GM19023 (cell line): Measurements from ENCODE around the gene GRXCR2.
"Not testable (repeated sequence)": the region's sequence is repeated elsewhere in the genome, so short reads cannot be mapped to it uniquely, and the experiment has no call there.

ENCODE experiments used
- ATAC-seq: cut with Tn5 transposase; IDR thresholded peaks from one replicate; pipeline ENCODE4 v1.9.1; 2021; ENCODE audit warnings: mild to moderate bottlenecking, moderate library complexity; ENCODE audit not compliant: unreplicated experiment

GRXCR2 gene

DNA sequence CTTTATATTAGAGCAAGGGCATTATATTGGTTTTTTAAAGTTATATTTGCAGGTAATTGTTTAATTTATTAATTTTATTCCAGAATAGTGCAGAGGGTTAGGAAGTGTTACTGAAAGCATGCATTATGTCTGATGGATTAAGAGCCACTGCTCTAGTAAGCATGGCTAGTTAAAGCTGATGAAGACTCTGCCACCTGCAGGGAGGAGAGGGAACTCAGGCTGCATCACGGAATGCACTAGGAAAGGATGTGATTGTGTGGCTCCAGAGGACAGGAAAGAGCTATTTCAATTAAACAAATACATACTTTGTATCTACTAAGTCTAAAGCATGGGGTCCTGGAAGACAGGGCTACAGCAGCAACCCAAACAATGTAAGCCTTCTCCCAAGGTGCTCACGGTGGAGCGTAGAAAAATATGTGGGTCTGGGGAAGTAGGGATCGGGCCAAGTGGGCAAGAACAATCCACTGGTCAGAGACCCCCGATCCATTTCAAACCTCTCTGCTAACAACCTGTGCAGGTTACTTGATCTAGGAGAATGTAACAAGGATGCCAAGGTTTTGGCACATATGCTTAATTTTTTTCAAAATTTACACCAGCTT is 15.3 kb upstream of the GRXCR2 start:
- no peak for ATAC-seq

DNA sequence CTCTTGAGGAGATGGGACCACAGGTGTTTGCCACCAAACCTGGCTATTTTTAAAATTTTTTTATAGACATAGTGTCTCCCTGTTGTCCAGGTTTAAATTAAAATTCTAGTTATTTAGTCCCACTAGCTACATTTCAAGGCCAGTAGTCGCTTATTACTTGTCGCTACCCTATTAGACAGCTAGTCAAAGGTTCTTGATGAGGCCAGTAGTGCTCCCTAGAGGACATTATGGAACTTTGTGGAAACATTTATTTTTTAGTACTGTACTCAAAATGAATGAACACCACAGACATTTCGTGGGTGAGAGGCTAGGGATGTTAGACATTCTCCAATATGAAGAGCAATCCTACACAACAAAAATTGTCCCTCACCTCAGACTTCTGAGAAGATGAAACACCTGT is 14.4 kb upstream of the GRXCR2 start:
- ATAC-seq: no peak

DNA sequence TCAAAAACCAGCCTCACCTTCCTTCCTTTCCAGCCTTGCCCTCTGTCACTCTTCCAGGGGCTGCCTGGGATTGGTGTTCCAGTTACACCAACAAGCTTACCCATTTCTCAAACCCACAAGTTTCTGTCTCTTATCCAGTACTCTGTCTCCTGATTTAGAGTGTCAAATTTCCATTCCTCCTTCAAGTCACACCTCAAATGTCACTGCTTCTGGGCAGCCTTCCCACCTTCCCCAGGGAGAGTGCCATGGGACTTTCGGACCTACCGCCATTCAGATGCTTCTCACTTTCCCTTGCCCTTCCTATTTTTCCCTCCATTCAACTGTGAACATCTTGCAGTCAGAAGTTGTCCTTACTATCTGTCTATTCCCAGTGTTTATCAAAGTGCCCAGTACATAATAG is 2.0 kb upstream of the GRXCR2 start:
- ATAC-seq: no peak

DNA sequence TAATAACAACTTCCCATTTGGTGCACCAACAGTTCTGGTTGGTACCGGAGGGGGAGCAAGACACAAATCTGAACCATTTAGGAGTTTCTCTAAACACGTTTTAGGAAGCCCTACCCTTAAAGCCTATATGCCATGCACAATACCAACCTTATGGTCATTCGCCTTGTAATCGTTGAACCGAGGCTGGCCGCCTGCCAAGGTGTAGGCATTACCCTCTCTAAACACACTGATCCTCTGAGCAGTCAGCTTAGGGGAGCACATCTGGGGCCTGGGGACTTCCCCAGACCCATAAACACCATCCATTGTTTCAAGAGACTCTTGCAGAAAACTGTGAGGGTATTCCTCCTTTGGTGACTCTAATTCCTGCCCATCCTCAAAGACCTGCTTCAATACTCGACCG is 328 bp downstream of the GRXCR2 start:
- ATAC-seq: no peak

DNA sequence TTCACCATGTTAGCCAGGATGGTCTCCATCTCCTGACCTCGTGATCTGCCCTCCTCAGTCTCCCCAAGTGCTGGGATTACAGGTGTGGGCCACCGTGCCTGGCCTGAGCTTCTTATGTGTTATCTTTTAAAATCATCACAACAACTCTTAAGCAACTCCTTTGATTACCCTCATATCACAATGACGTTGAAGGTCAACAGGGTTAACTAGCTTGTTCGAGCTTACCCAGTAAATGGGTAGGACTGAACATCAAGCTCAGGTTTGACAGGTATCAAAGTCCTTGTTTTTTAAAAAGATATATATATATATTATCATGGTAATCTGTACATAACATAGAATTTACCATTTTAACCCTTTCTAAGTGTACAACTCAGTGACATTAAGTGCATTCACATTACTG is 3.1 kb downstream of the GRXCR2 start:
- ATAC-seq: no peak

DNA sequence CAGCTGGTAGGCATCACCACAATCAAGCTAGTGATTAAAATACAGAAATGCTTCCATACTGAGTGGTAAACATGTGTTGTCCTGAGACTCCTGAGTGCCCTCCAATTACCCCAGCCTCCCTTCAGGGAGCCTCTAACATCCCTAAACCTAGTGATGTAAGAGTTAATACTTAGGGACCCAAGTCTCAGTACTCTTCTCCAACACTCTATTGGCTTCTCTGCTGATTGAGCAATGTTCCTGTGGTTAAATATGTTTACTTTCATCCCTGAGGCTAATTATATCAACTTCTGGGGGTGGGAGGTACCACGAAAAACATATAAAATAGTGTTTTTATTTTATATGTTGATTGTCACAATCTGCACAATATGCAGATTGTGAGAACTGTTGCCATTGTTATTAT is 5.0 kb downstream of the GRXCR2 start:
- no peak for ATAC-seq

DNA sequence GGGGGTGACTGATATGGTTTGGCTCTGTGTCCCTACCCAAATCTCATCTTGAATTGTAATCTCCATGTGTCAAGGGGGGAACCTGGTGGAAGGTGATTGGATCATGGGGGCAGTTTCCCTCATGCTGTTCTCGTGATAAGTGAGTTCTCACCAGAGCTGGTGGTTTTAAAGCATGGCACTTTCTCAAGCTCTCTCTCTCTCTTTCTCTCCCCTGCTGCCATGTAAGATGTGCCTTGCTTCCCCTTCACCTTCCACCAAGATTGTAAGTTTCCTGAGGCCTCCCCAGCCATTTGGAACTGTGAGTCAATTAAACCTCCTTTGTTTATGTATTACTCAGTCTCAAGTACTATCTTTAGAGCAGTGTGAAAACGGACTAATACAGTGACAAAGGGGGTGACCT is 8.4 kb downstream of the GRXCR2 start:
- not testable (repeated sequence) for ATAC-seq

DNA sequence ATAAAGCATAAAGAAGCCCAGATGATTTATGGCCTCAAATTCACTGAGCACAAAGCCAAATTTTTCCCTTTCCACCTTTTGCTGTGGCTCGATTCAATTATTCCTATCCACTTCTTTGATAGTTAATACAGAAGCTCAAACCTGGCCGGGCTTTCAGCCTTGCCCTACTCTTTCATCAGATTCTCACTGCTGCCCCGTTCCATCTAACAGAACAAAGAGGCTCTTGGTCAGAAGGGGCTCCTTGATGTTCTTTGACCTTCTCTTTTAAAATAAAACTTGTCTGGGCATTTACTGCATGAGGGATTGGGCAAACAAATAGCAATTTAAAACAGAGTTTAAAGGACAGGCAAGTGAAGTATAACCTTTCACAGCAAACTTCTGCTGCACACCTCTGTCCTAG is 9.8 kb downstream of the GRXCR2 start:
- no peak for ATAC-seq

DNA sequence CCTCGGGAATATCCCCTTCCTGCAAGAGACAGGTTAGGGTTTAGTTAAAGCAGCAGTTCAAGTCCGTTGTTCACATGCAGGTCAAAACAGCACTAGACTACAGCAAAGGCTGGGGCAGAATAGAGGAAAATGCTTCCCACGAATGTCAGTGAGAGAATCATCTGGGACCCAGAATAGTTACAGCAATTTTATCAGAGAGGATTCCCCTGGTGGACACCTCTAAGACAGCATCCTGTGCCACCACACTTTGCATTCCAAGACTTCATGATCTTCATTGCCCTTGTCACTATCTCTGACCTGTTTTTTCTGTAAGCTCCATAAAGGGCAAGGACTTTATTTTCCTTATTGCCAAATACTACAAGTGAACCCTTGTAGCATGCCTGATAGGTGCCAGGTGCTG is 12.9 kb downstream of the GRXCR2 start:
- ATAC-seq: no peak

DNA sequence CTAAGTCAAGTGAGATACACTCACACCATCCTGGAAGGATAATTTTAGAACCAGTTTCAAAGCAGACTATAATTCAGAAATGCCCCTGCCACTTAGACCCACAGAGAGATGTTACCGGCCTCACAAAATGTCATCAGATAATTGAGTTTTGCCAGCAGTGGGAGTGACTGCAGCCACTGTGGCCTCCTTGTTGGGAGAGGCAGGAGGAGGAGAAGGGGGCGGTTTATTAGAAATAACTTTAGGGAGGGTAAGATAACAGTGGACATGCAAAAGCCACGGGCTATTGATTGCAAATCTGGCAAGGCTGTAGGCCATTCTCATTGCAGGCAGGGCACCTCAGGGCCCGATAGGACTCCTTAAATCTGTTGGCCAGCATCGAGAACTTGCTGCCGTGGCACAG is 13.4 kb downstream of the GRXCR2 start:
- ATAC-seq: no peak

DNA sequence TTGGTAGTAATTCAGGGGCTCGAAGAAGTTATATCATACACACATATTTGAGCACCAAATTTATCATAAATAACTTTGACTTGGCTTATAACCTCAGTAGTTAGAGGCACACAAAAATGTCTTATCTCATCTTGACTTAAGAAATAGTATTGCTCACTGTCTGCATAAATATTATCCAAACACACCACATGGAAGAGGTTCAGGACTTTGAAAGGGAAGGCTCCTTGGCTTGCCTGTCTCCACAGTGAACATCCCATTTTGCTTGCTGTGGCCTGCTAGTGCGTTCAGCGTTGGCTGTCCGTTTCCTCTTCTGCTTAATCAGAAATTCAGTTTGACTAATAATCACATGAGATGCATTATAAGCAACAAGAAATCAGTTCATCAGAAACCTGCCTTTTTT is 13.9 kb downstream of the GRXCR2 start:
- no peak for ATAC-seq

DNA sequence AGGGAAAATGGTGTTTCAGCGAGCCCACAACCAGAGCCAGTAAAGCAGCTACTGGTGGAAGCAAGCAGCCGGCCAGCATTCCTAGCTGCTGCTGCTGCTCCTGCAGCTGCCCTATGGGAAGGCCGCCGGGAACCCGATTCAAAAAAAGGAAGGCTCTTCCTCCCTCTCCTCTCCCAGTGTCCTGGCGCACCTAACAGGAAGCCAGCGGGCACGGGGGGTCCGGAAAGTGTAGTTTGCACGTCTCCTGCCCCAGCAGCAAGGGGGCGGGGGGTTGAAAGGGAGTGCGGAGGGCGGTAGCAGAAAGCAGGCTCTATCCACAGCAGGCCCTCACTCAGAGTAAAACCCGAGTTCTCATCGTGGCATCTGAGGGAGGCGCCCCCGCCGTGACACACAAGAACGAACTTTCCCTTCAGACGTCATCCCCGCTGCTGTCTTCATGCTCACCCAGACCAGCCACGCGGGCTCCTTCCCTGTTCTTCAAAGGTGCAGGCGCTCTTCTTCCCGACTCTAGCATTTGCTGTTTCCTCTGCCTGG is 16.5 kb downstream of the GRXCR2 start:
- ATAC-seq: peak; percentile 48

DNA sequence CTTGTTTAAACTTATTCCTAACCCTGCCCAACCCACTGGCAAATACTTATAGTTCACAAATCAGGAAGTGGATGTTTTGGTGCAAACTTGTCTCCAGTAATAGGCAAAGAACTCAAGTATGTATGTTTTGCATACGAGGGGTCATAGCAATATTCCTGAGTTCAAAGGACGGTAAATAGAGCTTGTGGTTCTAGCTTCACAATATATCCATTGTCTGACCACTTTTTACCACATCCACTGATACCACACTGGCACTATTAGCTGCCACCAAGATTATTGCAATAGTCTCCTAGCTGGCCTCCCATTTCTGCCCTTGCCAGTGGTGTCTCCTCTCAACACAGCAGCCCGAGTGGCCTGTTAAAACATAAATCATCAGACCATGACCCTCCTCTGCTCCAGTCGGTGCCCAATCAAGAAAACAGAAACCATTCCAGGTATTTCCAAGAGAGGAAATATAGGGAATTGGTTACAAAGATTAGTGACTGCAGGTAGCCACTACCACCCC is 17.0 kb downstream of the GRXCR2 start:
- ATAC-seq: no peak

DNA sequence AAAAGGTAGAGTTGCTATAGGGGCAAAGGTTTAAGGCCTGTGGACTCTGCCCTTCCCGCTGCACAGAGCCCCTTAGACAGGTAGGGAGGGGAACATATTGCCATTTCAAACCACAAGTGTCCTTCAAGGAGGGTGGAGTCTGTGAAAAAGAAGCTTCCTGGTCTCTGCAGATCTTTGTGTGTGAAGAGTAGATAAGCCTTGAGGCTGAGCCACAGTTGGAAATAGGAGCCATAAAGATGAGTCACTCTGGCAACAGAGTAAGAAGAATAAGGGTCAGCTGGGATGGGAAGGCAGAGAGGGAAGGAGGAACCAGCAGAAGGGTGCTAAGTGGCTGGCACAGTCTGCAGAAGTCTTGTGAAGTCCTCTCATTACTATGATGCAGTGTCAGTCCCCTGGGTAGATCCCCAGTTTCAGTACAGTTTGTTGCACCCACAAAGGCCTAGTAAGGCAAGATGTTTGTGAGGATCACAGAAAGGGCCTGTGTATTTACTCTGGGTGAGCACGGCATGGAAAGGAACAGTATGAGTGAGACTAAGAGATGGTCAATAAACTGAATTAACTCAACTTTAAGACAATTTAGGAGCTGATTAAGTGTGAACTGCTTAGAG is 18.1 kb downstream of the GRXCR2 start:
- ATAC-seq: no peak

DNA sequence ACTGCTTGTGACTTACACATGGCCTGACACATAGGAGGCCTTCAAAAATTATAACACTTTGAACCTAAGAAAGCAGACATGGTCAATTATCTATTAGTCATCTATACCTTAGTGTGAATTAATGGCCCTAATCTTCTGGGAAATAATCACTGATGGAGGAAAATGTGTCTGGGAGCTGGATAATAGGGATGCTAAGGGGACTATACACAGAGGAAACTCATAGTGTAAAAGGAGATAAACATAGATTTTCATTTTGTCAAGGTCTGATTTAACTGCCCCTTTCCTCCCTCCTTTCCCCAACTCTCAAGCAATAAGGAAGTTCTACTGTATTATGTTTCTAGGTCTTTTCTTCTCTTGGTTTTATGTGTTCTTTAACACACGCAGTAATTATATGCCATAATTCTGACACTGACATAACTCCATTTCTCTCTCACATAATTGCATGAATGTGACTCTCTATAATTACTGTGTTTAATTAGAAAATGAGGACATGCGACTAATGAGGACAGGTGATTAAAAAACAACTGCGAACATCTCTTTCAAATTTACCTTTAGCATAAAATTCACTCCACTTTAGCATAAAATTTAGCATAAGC is 18.9 kb downstream of the GRXCR2 start:
- ATAC-seq: no peak

DNA sequence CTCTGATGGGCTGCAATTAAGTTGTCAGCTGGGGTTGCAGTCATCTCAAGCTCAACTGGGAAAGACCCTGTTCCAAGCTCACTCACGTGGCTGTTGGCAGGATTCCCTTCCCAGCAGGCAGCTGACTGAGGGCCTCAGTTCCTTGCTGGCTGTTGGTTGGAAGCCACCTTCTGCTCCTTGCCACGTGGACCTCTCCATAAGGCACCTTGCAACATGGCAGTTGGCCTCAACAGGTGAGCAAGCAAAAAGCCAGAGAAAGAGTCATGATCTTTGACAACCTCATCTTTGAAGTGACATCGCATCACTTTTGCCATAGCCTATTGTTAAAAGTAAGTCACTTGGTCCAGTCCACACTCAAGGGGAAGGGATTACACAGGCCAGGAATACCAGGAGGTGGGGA is 19.8 kb downstream of the GRXCR2 start:
- ATAC-seq: no peak

DNA sequence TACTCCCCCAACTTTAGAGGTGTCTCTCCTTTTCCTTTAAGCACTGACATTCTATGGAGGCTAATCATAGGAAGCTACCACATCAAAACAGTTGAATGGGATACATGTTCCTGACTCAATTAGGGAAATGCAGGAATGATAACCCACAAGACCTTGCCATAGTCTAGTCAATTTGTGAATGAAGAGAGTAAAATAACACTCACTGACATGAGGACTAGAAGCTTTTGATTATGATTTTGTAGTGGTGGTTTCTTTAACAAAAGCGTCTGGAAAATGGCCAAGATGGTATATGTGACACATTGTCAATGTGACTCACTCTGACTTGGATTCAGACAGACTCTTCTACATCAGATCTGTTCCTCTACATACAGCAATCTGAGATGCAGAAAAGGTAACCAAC is 24.0 kb downstream of the GRXCR2 start:
- ATAC-seq: no peak

DNA sequence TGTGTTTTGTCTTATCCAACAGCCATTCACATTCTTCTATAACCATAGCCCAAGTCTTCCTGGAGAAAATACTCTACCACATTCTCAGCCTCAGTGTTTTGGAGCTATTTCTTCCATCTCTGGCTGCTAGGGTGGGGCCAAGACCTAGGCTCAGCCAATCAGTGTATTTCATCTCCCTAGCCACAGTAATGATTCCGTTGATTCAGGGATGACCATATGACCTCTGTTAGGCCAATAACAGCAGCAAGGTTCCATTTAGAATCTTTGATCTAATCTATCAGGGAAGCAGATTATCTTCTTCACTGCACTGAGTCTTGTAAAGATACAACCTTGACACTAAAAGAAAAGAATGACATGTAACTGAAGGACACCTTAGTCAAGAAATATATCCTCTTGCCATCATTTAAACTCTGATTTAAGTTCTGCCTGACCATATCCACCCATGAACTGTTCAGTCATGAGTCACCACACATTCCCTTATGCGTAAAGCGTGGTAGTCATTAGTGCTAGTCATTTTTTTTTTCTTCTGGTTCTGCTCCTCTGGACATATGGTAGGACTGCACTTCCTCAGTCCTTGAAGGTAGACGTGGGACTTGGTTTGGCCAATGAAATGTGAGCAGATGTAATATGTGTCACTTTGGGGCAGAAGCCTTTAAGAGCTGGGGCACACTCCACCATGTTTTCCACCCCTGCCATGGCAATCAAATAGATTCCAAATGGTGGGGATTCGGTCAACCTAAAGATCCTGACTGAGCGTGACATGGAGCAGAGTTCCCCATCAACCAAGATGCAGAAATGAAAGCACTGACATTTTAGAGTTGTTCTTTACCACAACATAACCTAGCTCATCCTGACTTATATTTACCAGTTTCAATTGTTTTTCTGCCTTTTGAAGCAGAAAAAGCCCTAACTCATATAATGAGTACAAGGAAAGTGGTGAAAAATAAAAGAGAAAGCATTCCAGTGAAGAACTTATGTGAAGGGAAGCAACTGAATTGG is 25.0 kb downstream of the GRXCR2 start:
- ATAC-seq: no peak

DNA sequence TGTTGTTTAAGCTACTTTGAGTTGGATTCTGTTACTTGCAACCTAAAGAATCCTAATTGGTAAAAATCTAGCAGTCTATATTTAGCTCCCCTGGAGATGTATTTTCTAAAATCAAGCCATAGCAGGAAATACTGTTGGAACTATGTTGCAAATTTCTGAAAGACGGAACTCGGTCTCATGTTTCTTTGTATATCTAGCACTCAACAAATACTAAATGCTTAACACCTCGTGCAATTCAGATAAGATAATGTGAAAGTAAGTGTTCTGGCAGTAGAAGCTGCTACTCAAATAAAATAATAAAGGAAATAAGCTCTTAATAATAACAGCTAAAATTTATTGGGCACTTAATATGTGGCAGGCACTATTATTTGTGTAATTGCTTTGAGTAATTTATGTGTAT is 26.7 kb downstream of the GRXCR2 start:
- no peak for ATAC-seq

DNA sequence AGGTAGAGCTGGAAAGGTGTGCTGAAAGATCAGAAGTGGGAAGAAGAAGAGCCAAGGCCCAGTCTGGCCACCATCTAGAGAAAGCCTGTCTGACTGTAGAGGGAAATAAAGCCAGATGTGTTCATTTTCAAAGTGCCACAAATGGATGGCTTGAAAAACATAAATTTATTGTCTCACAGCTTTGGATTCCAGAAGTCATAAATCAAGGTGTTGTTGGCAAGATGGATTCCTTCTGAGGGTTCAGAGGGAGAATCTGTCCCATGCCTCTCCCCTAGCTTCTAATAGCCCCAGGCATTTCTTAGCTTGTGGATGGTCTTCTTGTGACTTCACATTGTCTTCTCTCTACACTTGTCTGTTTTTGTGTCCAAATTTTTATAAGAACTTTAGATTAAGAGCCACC is 31.5 kb downstream of the GRXCR2 start:
- no peak for ATAC-seq

DNA sequence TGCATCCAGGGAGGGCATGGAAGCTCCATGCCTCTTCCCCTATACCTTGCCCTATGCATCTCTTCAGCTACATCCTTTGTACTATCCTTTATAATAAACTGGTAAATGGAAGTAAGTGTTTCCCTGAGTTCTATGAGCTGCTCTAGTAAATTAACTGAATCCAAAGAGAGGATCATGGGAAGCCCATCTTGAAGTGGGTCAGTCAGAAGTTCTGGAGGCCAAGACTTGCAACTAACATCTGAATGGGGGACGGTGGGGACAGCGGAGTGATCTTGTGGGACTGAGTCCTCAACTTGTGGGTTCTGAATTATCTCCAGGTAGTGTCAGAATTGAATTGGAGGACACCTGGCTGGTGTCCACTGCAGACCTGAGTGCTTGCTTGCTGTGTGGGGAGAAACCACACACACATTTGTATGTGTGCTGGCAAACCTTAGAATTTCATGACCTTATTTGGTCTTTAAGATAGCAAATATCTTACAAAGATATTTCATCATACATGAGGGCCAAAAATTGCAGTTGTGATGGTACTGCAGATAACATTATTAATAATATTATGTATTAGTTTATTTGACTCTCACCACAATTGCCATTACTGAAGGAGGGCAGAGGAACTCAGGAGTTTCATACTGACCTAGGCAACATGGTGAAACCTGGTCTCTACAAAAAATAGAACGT is 32.2 kb downstream of the GRXCR2 start:
- ATAC-seq: no peak
